ENCODE results near the gene RELL2.

RELL2 gene

GRCh38 chr5:141669520-141669919 is 32.7 kb downstream of the RELL2 start:
- DNase-seq (ENCODE audit: low read depth in 1 of 2, low spot score in 1 of 2): no peak
- TF ChIP-seq SPI1 (IDR thresholded peaks at IDR 0.05; ENCODE audit: borderline replicate concordance, low read depth): no peak
- no peaks in the 10 kb centered on the region for H3K27me3 ChIP-seq (ENCODE audit: insufficient read depth, poor library complexity, severe bottlenecking)
- H3K4me3 ChIP-seq (replicated peaks; ENCODE audit: insufficient read depth, low read length): no peak overlapping the region
- H3K27ac ChIP-seq (replicated peaks): no peak overlapping the region

- TF ChIP-seq CTCF (IDR thresholded peaks at IDR 0.05; ENCODE audit: insufficient read depth, low read length): no peak
- TF ChIP-seq POLR2AphosphoS5 (IDR thresholded peaks at IDR 0.05; ENCODE audit: low read depth): no peak
- no peak for TF ChIP-seq GABPA (IDR thresholded peaks at IDR 0.05; ENCODE audit: low read depth)
- no peak for TF ChIP-seq REST (IDR thresholded peaks at IDR 0.05; ENCODE audit: insufficient replicate concordance, low read depth)
- no peak for TF ChIP-seq SPI1 (IDR thresholded peaks at IDR 0.05; ENCODE audit: borderline replicate concordance, low read depth)
- H3K27ac ChIP-seq (replicated peaks): no peak overlapping the region
These were observed 35.5 kb downstream of the RELL2 start for GRCh38 chr5:141672071-141672840.

GRCh38 chr5:141672841-141673813 is 36.3 kb downstream of the RELL2 start:
- no peak for TF ChIP-seq REST (IDR thresholded peaks at IDR 0.05; ENCODE audit: insufficient replicate concordance, low read depth)
- no peak for TF ChIP-seq GABPA (IDR thresholded peaks at IDR 0.05; ENCODE audit: low read depth)
- TF ChIP-seq POLR2AphosphoS5 (IDR thresholded peaks at IDR 0.05; ENCODE audit: low read depth): no peak
- no peak for TF ChIP-seq CTCF (IDR thresholded peaks at IDR 0.05; ENCODE audit: insufficient read depth, low read length)
- TF ChIP-seq SPI1 (IDR thresholded peaks at IDR 0.05; ENCODE audit: borderline replicate concordance, low read depth): no peak
- Histone ChIP-seq H3K27ac (replicated peaks) (no peak overlapping the region), H3K4me3 (replicated peaks; ENCODE audit: insufficient read depth, low read length) (no peak overlapping the region), H3K27me3 (ENCODE audit: insufficient read depth, poor library complexity, severe bottlenecking) (no peaks in the 10 kb centered on the region)
- DNase-seq (ENCODE audit: low read depth in 1 of 2, low spot score in 1 of 2): no peak

More at GRCh38 chr5:141672071-141672840, 35.5 kb downstream of the RELL2 start:
- no peak overlapping the region for H3K4me3 ChIP-seq (replicated peaks; ENCODE audit: insufficient read depth, low read length)
- DNase-seq (ENCODE audit: low read depth in 1 of 2, low spot score in 1 of 2): no peak
- no peaks in the 10 kb centered on the region for H3K27me3 ChIP-seq (ENCODE audit: insufficient read depth, poor library complexity, severe bottlenecking)

GRCh38 chr5:141674747-141675146 is 38.0 kb downstream of the RELL2 start:
- Histone ChIP-seq H3K27me3 (ENCODE audit: insufficient read depth, poor library complexity, severe bottlenecking) (no peaks in the 10 kb centered on the region), H3K27ac (replicated peaks) (no peak overlapping the region), H3K4me3 (replicated peaks; ENCODE audit: insufficient read depth, low read length) (no peak overlapping the region)
- TF ChIP-seq POLR2AphosphoS5 (IDR thresholded peaks at IDR 0.05; ENCODE audit: low read depth) (no peak), GABPA (IDR thresholded peaks at IDR 0.05; ENCODE audit: low read depth) (no peak), SPI1 (IDR thresholded peaks at IDR 0.05; ENCODE audit: borderline replicate concordance, low read depth) (no peak), CTCF (IDR thresholded peaks at IDR 0.05; ENCODE audit: insufficient read depth, low read length) (no peak), REST (IDR thresholded peaks at IDR 0.05; ENCODE audit: insufficient replicate concordance, low read depth) (no peak)
- no peak for DNase-seq (ENCODE audit: low read depth in 1 of 2, low spot score in 1 of 2)
